ENCODE results near the gene SASH3.

SASH3 gene

GRCh38 chrX:129785160-129785947, 5.6 kb downstream of the SASH3 start:
- DNase-seq = no peak

DNA sequence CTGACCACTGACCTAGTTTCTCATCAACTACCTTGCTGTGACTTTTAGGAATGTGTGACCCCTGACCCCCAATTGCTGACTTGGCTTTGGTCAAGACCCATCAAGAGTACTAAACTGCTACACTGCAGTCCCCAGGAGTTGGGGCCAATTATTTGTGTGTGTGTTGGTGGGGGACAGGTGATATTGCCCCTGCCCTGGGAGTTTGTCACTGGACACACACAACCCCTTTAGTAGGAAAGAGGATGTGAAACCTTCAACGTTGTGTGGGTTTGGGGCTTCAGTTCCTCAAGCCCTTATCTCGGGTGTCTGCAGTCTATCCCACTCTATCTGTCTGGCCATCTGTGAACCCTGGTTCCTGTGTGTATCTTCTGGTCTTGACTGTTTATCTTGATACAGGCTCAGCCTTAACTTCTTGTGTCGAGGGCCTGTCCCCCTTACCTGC, 6.5 kb downstream of the SASH3 start:
- no peak for DNase-seq

- no peak for DNase-seq
Observed at GRCh38 chrX:129787336-129788055, 7.7 kb downstream of the SASH3 start.

DNA sequence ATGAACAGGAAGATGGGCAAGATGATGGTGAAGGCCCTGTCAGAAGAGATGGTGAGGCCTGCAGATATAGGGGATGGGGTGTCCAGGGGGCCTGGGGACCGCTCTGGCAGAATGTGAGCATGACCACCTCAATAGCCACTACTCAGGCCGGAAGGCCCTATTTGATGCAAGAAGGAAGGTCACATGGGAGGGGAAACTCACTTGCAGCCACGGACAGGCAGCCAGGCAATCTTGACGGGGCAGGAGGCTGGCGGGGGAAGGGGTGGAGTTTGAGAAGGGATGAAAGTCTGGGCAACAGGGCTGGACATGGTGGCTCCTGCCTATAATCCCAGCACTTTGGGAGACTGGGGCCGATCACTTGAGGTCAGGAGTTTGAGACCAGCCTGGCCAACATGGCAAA, 8.8 kb downstream of the SASH3 start:
- no peak for DNase-seq

GRCh38 chrX:129790146-129790545, 10.4 kb downstream of the SASH3 start:
- DNase-seq = no peak

GRCh38 chrX:129790808-129791207, 11.1 kb downstream of the SASH3 start:
- no peak for DNase-seq

GRCh38 chrX:129791336-129791735, 11.6 kb downstream of the SASH3 start:
- DNase-seq = no peak

DNA sequence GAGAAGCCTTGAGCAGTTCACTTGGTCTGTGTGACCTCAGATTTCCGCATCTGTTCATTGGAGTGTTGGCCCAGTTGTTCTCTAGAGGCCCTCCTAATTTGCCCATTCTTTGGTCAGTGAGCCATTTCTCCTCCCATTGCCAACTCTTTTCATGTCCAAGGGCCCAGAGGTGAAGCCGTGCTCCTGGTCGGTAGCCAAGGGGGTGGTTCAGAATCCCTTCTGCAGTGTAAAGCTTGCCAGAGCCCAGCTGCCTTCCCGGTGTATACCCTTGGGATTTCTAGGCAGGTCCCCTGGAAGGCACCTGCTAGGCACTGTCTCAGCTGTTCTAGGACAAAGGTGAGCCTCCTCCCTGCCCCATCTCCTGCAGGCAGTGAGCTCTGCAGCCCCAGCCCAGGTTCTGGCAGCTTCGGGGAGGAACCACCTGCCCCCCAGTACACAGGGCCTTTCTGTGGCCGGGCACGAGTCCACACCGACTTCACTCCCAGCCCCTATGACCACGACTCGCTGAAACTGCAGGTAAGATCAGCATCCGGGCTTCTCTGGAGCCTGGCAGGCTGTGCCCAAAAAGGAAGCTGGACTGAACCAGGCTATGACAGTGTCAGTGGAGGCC, 12.3 kb downstream of the SASH3 start:
- DNase-seq = no peak

DNA sequence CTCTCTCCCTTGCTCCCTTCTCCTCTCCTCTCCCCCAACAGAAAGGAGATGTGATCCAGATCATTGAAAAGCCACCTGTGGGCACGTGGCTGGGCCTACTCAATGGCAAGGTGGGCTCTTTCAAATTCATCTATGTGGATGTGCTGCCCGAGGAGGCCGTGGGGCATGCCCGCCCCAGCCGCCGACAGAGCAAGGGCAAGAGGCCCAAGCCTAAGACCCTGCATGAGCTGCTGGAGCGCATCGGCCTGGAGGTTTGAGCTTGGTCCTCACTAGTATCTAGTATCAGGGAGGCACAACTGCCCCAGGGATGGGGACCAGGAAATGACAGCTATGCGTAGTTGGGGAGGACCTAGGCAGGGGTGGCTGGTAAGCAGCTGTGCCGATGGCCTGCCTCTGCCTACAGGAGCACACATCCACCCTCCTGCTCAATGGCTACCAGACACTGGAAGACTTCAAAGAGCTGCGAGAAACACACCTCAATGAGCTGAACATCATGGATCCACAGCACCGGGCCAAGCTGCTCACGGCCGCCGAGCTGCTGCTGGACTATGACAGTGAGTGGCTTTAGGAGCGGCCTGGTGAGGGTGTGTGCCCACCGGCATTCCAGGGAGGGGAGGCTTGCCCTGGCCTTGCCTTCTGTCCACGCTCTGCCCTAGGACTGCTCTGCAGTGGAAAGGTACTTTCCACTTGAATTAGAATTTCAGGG, 13.0 kb downstream of the SASH3 start:
- no peak for DNase-seq

DNA sequence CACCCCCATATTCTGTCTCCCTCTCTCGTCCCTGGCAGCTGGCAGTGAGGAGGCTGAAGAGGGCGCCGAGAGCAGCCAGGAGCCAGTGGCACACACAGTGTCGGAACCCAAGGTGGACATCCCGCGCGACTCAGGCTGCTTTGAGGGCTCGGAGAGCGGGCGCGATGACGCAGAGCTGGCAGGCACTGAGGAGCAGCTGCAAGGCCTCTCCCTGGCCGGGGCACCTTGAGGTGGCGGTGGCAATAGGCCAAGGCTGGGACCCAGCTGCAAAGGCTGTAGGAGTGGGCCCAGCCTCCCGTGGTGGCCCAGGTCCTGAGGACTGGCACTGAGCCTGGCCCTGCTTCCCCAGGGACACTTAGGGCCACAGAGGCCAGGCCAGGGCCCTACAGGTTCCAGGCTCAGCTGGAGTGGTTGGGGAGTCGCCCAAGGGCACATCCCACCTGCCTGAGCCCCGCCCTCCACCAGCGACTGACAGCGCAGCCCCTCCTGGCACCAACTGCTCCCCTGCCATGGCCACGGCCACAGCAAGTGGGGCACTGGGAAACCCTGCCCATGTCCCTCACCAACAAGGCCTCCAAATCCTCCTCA, 13.9 kb downstream of the SASH3 start:
- DNase-seq = no peak

- DNase-seq = no peak
Observed at GRCh38 chrX:129795584-129795983, 15.8 kb downstream of the SASH3 start.

GRCh38 chrX:129797251-129797906, 17.6 kb downstream of the SASH3 start:
- no peak for DNase-seq

DNA sequence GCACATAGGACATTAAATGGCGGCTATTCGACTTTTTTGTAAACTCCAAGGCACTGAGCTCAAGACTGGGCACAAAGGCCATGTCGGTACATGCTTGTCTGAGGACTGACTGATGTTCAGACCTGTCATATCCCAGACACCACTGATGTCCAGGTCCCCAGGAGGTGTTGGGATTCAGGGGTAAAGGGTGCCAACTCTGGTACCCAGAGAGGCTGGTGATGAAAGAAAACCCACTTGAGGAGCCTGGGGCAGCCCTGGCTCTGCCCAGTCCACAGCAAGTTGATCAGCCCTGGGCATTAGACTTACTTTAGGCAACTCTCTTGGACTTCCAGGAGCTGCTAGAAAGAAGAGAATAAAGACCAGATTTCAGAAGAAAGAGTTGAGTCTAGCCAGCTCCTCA, 18.7 kb downstream of the SASH3 start:
- no peak for DNase-seq

DNA sequence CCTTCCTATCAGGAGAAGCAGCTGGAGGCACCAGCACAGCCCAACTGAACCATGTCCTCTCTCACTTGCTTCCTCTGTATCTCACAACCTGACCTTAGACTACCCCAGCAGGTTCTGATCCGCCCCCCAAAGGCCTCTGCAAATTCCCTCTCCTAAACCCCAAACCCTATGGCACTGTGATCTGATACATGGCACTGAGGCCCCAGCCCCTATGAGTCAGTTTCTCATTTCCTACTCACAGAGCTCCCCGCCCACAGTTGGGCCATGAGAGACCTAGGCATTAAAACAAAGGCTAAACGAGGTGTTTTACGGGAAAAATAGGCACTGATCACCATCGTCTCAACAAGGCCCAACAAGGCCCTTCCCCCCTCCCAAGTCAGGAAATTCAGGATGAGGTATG, 19.1 kb downstream of the SASH3 start:
- DNase-seq = no peak

DNA sequence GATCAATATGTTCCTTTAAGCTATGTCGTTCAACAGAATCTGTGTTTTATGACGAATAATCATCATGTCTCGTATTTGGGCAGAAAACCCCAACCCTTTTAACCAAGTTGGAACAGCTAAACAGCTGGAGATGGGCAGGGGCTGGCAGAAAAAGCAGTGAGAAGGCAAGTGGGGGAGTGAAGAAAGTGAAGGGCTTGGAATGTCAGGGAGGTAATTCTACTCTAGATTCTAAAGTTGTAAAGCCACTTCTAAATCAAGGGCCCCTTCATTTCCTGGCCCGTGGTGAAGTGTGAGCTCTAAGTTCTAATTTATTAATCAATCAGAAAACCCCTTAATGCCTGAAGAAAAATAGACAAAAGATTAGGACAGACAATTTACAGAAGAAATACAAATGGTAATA, 20.4 kb downstream of the SASH3 start:
- no peak for DNase-seq

- no peak for DNase-seq
Observed at GRCh38 chrX:129802863-129803262, 23.1 kb downstream of the SASH3 start.

GRCh38 chrX:129804806-129805205, 25.1 kb downstream of the SASH3 start:
- DNase-seq = no peak

- DNase-seq = no peak
Observed at GRCh38 chrX:129808158-129808828, 28.5 kb downstream of the SASH3 start.

GRCh38 chrX:129808829-129809796, 29.4 kb downstream of the SASH3 start:
- DNase-seq = no peak

DNA sequence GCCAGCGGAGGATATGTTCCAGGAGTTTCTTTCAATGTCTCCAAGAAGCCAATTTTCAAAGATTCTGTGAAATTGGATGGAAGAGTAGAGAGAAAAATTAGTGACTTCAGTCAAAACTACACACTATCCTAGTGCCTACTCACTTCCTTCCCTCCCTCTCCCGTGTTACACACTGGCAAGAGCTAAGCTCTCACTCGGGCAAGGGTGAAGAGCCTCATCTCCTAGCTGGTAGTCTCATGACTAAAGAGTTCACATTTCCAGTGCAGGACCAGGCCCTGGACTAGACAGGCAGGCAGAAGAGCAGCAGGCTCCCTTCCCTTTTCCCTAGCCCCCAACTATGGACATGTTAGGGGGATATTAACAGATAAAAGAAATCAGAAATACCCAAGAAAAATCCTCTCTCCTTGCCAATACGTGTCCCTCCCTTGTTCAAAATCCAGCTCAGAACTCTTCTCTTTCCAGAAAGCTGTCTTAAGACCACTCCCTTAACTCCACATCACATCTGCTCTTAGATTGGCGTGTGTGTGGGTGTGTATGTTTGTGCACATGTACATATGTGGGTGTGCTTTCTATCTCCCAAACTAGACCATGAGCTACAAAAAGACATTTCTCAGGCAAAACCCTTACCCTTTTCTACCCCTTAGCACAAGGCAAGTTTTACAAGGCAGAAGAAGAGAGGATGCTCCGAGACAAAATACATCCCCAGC, 34.1 kb downstream of the SASH3 start:
- no peak for DNase-seq
